Measurements from ENCODE around the gene TNIP2. TPM values are rescaled to one million over a fixed set of nuclear protein-coding genes. Genes with fewer than 3 reads are reported as not detected.

The TNIP2 gene
- total and polyA plus RNA-seq, 2 donors (not counting 3 experiments of a cell fraction or from before 2014, with no cell fraction given) = 37.7 to 52.1 TPM

GRCh38 chr4:2767046-2767704, 11.0 kb upstream of the TNIP2 start:
- H3K27me3 ChIP-seq (ENCODE audit: control insufficient read depth in 2 of 2, insufficient read depth in 2 of 2, low read length in 2 of 2) = peaks cover 0 to 1% of the 10 kb centered on the region in 2 experiments
- H3K9me1 ChIP-seq (replicated peaks; ENCODE audit: control insufficient read depth, extremely low read depth, insufficient read depth, low read length) = no peaks in the 10 kb centered on the region
- TF ChIP-seq EZH2 (IDR thresholded peaks at IDR 0.05; ENCODE audit: borderline replicate concordance, low read depth, low read length, severe bottlenecking) = no peak
- no peak for TF ChIP-seq FOS (IDR thresholded peaks at IDR 0.05; ENCODE audit: borderline replicate concordance, insufficient read depth, low read length)
- no peak for TF ChIP-seq MAX (IDR thresholded peaks at IDR 0.05; ENCODE audit: insufficient read depth, insufficient read length)
- no peak for TF ChIP-seq POLR2A (IDR thresholded peaks at IDR 0.05; ENCODE audit: low read depth, low read length)
- no peak for TF ChIP-seq POLR2AphosphoS5 (IDR thresholded peaks at IDR 0.05; ENCODE audit: insufficient read depth, low read depth, low read length)
- TF ChIP-seq JUN (IDR thresholded peaks at IDR 0.05; ENCODE audit: borderline replicate concordance, insufficient read depth, insufficient read length, low read depth) = no peak
- no peak for TF ChIP-seq CTCF (IDR thresholded peaks at IDR 0.05; ENCODE audit: extremely low read depth in 1 of 2, insufficient read depth in 1 of 2, low read depth in 1 of 2, low read length in 2 of 2)
- TF ChIP-seq GATA2 (IDR thresholded peaks at IDR 0.05; ENCODE audit: insufficient read depth, insufficient read length, low read depth, low read length) = no peak
- TF ChIP-seq MYC (IDR thresholded peaks at IDR 0.05; ENCODE audit: low read depth, low read length) = no peak
- no peaks in the 10 kb centered on the region for H3K9me3 ChIP-seq (replicated peaks; ENCODE audit: control insufficient read depth, insufficient read depth, low read length)
- no peaks in the 10 kb centered on the region for H3K36me3 ChIP-seq (ENCODE audit: control insufficient read depth in 2 of 2, extremely low read depth in 1 of 2, insufficient read depth in 2 of 2, low read length in 2 of 2)
- H3K4me1 ChIP-seq (ENCODE audit: control insufficient read depth, extremely low read depth, insufficient read depth, low read length) = peaks cover 5% of the 10 kb centered on the region
- DNase-seq (ENCODE audit: low read depth, low spot score) (no peak), FAIRE-seq (no peak)
- ChIA-PET POLR2A (no interaction called here), CTCF (no interaction called here)
- no peak overlapping the region for H3K9ac ChIP-seq (replicated peaks; ENCODE audit: extremely low read depth, insufficient read depth, low read length)
- no peak overlapping the region for H3K27ac ChIP-seq (ENCODE audit: insufficient read depth, low read depth, low read length)
- no TSS peak for BruUV-seq (replicated peaks)
- intact Hi-C loops (cut with micrococcal nuclease) (no loop called here), dilution Hi-C loops (cut with MboI; ENCODE audit: extremely low pct_ligation_motif_present, low sequenced_read_pairs) (no loop called here)
- H3K4me2 ChIP-seq (ENCODE audit: insufficient read depth, low read length) = no peak overlapping the region
- no peak overlapping the region for H2AFZ ChIP-seq (ENCODE audit: low read depth, low read length)
- no peak overlapping the region for H3K4me3 ChIP-seq (replicated peaks in 1 of 3; ENCODE audit: insufficient read depth in 1 of 3, low read depth in 1 of 3, low read length in 3 of 3)
- no peaks in the 10 kb centered on the region for H3K79me2 ChIP-seq (ENCODE audit: control insufficient read depth, insufficient read depth, low read length)
- no peaks in the 10 kb centered on the region for H4K20me1 ChIP-seq (replicated peaks; ENCODE audit: control insufficient read depth, extremely low read depth, insufficient read depth, low read length)

Measured in endothelial cell of umbilical vein (primary cell).